HCEC 1CT (cell line): Measurements from ENCODE around the gene F10.
A peak's percentile ranks its signal among the peaks of the same experiment; 100 is the strongest.
"Not testable (repeated sequence)": the region's sequence is repeated elsewhere in the genome, so short reads cannot be mapped to it uniquely, and the experiment has no call there.

Source experiments
- DNase-seq: peaks from one replicate; pipeline ENCODE4 v3.0.0-alpha.2; 2017

The F10 gene

GRCh38 chr13:113155201-113155600 is 32.6 kb downstream of the F10 start:
- no peak for DNase-seq

- peak; percentile 8 for DNase-seq
Observed at GRCh38 chr13:113155982-113156655, 33.5 kb downstream of the F10 start.

- no peak for DNase-seq
Observed at GRCh38 chr13:113157206-113157928, 34.8 kb downstream of the F10 start.

- DNase-seq, result no peak
Observed at GRCh38 chr13:113157929-113158747, 35.5 kb downstream of the F10 start, which contains the start of gene PROZ. TSS of gene PROZ (plus strand) at chr13:113158648. CDS start at chr13:113158661, 13 bp downstream.

- no peak for DNase-seq
Observed at GRCh38 chr13:113158946-113159345, 36.3 kb downstream of the F10 start.

- no peak for DNase-seq
Observed at GRCh38 chr13:113159701-113160100, 37.1 kb downstream of the F10 start.

- no peak for DNase-seq
Observed at GRCh38 chr13:113160983-113161382, 38.4 kb downstream of the F10 start.

GRCh38 chr13:113161433-113161832 is 38.8 kb downstream of the F10 start:
- DNase-seq, result no peak

GRCh38 chr13:113161975-113162374 is 39.4 kb downstream of the F10 start:
- not testable (repeated sequence) for DNase-seq

GRCh38 chr13:113162783-113163685 is 40.4 kb downstream of the F10 start:
- DNase-seq, result no peak

- no peak for DNase-seq
Observed at GRCh38 chr13:113164492-113164891, 41.9 kb downstream of the F10 start.

- DNase-seq, result no peak
Observed at GRCh38 chr13:113166266-113166665, 43.7 kb downstream of the F10 start.

- DNase-seq, result no peak
Observed at GRCh38 chr13:113166681-113167080, 44.1 kb downstream of the F10 start.

- DNase-seq, result no peak
Observed at GRCh38 chr13:113167155-113167554, 44.6 kb downstream of the F10 start.

- DNase-seq, result no peak
Observed at GRCh38 chr13:113167575-113167974, 45.0 kb downstream of the F10 start.

GRCh38 chr13:113168211-113168610 is 45.6 kb downstream of the F10 start:
- no peak for DNase-seq

GRCh38 chr13:113169277-113170272 is 47.0 kb downstream of the F10 start:
- no peak for DNase-seq

- no peak for DNase-seq
Observed at GRCh38 chr13:113170511-113170910, 47.9 kb downstream of the F10 start.

- no peak for DNase-seq
Observed at GRCh38 chr13:113171250-113172125, 48.9 kb downstream of the F10 start.

GRCh38 chr13:113172419-113172926 is 49.9 kb downstream of the F10 start:
- no peak for DNase-seq
